ENCODE measurements around the gene SNX15.

Gene SNX15

GRCh38 chr11:65087216-65087615 is 60.0 kb downstream of the SNX15 start:
- no peak for DNase-seq

GRCh38 chr11:65087827-65088226 is 60.6 kb downstream of the SNX15 start:
- no peak for DNase-seq

GRCh38 chr11:65089621-65090020 is 62.4 kb downstream of the SNX15 start:
- DNase-seq: no peak
